IMR-90 (cell line): Measurements from ENCODE around the gene NENF.

Experiments used
- BHLHE40 ChIP-seq: fragments of 150-350 bp; IDR thresholded peaks from 2 replicates; pipeline ENCODE4 v1.6.1; 2016; ENCODE audit warnings: mild to moderate bottlenecking, low read depth, low read length
- CEBPB ChIP-seq: IDR thresholded peaks from 2 replicates; pipeline ENCODE4 v1.6.1; 2012; ENCODE audit warnings: low read depth, low read length, improper control_type of control experiment
- CHD1 ChIP-seq: IDR thresholded peaks from 2 replicates; pipeline ENCODE4 v1.6.1; 2012; ENCODE audit warnings: low read depth, low read length, improper control_type of control experiment
- FOS ChIP-seq: fragments of 150-350 bp; IDR thresholded peaks from 2 replicates; pipeline ENCODE4 v1.6.1; 2016; ENCODE audit warnings: low read depth, low read length
- MAFK ChIP-seq: IDR thresholded peaks from 2 replicates; pipeline ENCODE4 v1.6.1; 2012; ENCODE audit warnings: low read depth, low read length, improper control_type of control experiment
- MAZ ChIP-seq: IDR thresholded peaks from 2 replicates; pipeline ENCODE4 v1.6.1; 2012; ENCODE audit warnings: low read depth, mild to moderate bottlenecking, low read length, improper control_type of control experiment, moderate library complexity, borderline replicate concordance
- NFE2L2 ChIP-seq: fragments of 150-350 bp; IDR thresholded peaks from 2 replicates; pipeline ENCODE4 v1.6.1; 2016; ENCODE audit warnings: low read depth, mild to moderate bottlenecking, low read length
- POLR2A ChIP-seq: IDR thresholded peaks from 2 replicates; pipeline ENCODE4 v1.6.1; 2012; ENCODE audit warnings: mild to moderate bottlenecking, low read depth, low read length
- RAD21 ChIP-seq: IDR thresholded peaks from 2 replicates; pipeline ENCODE4 v1.6.1; 2012; ENCODE audit warnings: low read length, improper control_type of control experiment
- RCOR1 ChIP-seq: IDR thresholded peaks from 2 replicates; pipeline ENCODE4 v1.6.1; 2012; ENCODE audit warnings: mild to moderate bottlenecking, low read length, improper control_type of control experiment; ENCODE audit not compliant: insufficient replicate concordance
- SMC3 ChIP-seq: fragments of 150-350 bp; IDR thresholded peaks from 2 replicates; pipeline ENCODE4 v1.6.1; 2016; ENCODE audit warnings: low read depth, mild to moderate bottlenecking, antibody characterized with exemption, low read length, moderate library complexity
- TF ChIP-seq, protein P1 (sequence below): conservative IDR thresholded peaks from 2 replicates; pipeline ENCODE4 v1.5.1; 2012; ENCODE audit warnings: mild to moderate bottlenecking, low read depth, low read length, improper control_type of control experiment
- TF ChIP-seq, protein P2 (sequence below): fragments of 150-350 bp; IDR thresholded peaks from 2 replicates; pipeline ENCODE4 v1.6.1; 2017; ENCODE audit warnings: mild to moderate bottlenecking, antibody characterized with exemption, low read length, low read depth
- TF ChIP-seq, protein P3 (sequence below): fragments of 150-350 bp; IDR thresholded peaks from 2 replicates; pipeline ENCODE4 v1.6.1; 2016; ENCODE audit warnings: low read depth, mild to moderate bottlenecking, low read length, moderate library complexity, borderline replicate concordance

DNA sequence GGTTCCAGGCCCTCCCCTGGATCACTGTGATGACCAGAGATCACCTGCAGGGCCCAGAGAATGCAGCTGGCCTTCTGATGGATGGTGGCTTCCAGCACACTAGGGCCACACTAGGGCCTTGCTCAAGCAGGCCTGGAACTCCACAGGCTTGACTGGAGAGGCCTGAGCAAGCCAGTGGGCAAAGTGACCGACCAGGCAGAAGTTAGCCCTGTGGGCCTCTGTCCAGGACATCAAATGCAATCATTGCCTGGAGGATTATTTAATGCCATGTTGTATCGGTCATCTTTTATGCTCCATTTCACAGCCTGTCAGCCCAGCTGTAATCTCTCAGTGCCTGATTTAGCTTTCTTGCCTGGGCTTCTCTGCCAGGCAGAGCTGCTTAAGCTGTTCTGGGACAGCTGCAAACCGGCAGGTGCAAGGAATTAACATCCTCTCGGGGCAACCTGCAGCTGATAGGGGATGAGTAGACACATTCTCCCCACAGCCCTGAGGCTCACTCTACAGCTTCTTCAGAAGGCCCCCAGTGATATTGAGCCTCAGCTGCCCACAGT is 17.7 kb downstream of the NENF start:
- TF ChIP-seq POLR2A (no peak), SMC3 (no peak), MAFK (no peak), MAZ (no peak), FOS (no peak), CEBPB (no peak), RAD21 (no peak), RCOR1 (no peak), NFE2L2 (no peak), BHLHE40 (no peak), CHD1 (no peak)
- TF ChIP-seq, protein P1, sequence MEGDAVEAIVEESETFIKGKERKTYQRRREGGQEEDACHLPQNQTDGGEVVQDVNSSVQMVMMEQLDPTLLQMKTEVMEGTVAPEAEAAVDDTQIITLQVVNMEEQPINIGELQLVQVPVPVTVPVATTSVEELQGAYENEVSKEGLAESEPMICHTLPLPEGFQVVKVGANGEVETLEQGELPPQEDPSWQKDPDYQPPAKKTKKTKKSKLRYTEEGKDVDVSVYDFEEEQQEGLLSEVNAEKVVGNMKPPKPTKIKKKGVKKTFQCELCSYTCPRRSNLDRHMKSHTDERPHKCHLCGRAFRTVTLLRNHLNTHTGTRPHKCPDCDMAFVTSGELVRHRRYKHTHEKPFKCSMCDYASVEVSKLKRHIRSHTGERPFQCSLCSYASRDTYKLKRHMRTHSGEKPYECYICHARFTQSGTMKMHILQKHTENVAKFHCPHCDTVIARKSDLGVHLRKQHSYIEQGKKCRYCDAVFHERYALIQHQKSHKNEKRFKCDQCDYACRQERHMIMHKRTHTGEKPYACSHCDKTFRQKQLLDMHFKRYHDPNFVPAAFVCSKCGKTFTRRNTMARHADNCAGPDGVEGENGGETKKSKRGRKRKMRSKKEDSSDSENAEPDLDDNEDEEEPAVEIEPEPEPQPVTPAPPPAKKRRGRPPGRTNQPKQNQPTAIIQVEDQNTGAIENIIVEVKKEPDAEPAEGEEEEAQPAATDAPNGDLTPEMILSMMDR: no peak
- TF ChIP-seq, protein P2, sequence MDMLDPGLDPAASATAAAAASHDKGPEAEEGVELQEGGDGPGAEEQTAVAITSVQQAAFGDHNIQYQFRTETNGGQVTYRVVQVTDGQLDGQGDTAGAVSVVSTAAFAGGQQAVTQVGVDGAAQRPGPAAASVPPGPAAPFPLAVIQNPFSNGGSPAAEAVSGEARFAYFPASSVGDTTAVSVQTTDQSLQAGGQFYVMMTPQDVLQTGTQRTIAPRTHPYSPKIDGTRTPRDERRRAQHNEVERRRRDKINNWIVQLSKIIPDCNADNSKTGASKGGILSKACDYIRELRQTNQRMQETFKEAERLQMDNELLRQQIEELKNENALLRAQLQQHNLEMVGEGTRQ: no peak
- TF ChIP-seq, protein P3, sequence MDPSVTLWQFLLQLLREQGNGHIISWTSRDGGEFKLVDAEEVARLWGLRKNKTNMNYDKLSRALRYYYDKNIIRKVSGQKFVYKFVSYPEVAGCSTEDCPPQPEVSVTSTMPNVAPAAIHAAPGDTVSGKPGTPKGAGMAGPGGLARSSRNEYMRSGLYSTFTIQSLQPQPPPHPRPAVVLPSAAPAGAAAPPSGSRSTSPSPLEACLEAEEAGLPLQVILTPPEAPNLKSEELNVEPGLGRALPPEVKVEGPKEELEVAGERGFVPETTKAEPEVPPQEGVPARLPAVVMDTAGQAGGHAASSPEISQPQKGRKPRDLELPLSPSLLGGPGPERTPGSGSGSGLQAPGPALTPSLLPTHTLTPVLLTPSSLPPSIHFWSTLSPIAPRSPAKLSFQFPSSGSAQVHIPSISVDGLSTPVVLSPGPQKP: no peak
